Dermis microvascular lymphatic vessel endothelial cell (primary cell): ENCODE measurements around the gene SYTL5. TPM values are rescaled to one million over a fixed set of nuclear protein-coding genes. Genes with fewer than 3 reads are reported as not detected.

Experiments
- DNase-seq, 2 donors: peaks; one replicate each; pipeline versions ENCODE4 v3.0.0 to v3.0.0-alpha.2; 2010; ENCODE audit warnings: low read depth in 2 of 2
- total RNA-seq: library from RNA; depleted of rRNA; stranded (reverse); fragments of >200 nt; gene quantifications from 2 replicates; pipeline ENCODE4 v1.2.1, GENCODE V29; 2014

The SYTL5 gene
- total RNA-seq, 1 donor from 2014 or later: not detected

DNA sequence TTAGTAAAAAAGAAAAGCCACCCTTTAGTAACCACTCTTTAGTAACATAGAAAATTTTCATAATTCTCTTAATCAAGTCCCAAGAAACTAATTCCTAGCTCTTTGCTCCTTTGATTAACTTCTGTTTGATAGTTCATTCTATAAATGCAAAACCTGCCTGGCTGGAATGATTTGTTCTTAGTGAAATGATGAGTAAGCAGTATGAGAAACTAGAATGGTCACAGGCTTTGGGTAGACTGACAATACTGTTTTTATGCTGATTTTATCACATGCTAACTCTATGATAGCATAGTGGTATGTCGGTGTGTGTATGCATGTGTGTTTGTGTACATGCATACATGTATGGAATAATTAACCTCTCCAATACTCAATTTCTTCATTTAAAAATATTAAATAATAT lies 81.2 kb downstream of the SYTL5 start:
- DNase-seq: no peak

- no peak for DNase-seq
Measured at GRCh38 chrX:38089173-38089982, 83.0 kb downstream of the SYTL5 start.

DNA sequence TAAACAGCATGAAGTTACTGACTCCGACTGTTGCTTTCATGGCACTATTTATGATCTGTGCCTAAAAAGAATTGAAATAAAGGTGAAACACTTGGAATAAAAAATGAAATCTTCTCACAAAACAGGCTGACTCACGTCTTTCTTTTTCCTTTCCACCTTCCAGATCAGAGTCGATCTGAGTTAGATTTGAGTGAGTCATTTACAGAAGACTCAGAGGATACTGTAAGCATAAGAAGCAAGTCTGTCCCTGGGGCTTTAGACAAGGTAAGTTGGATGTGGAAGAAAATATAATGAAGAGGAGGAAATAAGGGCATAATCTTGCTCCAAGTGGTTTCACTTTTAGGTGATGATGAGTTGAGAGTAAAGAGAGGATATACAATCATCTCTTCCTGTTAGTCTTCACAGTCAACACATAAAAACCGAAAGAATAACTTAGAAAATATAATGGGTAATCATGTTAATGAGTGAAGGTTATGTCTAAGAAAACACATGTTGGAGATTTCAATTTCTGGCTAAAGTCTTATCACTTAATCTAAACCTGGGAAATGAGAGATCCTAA lies 89.7 kb downstream of the SYTL5 start:
- DNase-seq: peak in 1 of 2 donors; percentile 47

GRCh38 chrX:38099688-38100087 lies 93.3 kb downstream of the SYTL5 start:
- no peak for DNase-seq

- no peak for DNase-seq
Measured at GRCh38 chrX:38102240-38102639, 95.9 kb downstream of the SYTL5 start.

- no peak for DNase-seq
Measured at GRCh38 chrX:38102875-38103274, 96.5 kb downstream of the SYTL5 start.

DNA sequence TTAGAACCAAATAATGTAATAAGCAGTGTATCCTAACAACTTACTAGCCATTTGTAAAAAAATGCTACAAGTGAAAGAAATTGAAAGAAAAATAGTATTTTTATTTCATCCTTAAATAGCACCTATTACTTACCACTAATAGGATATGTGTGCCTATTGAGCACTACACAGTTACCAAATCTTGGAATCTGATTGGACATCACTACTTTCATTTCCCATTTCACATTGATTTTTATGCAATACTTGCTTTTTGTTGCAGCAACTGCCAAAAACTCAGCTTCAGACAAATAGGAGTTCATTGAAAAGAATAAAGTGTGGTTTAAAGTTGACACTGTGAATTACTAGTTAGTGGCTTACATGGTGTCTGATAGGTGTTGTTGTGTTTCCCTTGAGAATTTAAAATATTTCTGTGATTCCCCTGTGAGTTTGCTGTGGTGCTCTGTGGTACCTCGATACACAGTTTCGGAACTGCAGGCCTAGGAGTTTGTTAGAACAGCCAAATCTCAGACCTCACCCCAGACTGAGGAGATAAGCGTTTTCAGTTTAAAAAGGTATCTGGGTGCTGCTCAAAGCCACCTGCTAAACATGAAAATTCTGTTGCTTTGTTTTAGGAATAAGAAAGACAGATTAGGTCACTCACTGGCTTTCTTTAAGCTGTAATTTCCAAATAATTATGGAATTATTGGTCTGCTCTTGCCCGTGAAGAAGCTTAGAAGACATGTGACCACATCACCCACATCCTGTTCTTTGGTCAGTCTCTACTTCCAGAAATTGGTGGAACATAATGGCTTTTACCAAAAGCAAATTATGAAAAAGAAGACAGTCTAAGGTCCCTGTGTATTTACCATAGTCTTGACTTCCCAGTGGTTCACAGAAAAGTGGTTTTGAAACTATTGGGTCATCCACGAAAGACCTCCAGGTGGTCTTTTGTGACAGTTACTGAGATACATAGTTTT lies 97.8 kb downstream of the SYTL5 start:
- no peak for DNase-seq

DNA sequence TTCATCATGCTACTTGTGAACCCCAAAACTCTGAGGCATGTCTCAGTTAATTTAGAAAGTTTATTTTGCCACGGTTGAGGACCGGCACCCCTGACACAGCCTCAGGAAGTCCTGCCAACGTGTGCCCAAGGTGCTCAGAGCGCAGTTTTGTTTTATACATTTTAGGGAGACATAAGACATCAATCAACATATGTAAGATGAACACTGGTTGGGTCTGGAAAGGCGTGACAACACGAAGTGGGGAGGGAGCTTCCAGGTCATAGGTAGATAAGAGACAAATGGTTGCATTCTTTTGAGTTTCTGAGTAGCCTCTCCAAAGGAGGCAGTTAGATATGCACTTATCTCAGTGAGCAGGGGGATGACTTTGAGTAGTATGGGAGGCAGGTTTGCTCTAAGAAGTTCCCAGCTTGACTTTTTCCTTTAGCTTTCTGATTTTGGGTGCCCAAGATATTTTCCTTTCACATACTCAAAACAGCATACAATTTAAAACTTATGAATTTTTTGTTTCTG lies 98.9 kb downstream of the SYTL5 start:
- DNase-seq: no peak

DNA sequence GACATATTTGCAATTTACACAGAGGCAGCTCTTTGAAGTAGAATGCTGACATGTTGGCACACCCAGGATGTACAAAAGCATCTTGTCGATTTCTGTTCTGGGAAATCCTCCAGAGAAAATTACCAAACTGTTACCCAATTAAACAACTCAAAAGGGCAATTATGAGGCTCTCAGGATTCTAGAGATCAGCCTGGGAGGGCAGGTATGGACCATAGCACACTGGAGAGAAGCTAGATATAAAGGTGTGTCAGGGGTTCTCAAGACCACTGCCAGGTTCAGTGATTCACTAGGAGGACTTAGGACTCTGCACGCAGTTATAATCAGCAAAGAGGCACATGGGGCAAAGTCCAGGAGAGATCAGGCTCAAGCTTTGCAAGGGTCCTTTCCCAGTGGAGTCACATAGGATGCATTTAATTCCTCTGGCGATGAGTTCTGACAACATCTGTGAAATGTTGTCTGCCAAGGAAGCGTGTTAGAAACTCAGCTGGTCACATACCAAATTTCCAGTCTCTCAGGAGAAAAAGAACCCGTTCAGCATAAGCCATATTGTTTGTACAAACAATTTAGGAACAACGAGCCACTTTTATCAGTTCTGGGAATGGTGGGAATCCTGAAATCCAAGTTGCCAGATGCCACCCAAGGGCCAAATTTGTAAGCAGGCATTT lies 100.8 kb downstream of the SYTL5 start:
- DNase-seq: no peak

DNA sequence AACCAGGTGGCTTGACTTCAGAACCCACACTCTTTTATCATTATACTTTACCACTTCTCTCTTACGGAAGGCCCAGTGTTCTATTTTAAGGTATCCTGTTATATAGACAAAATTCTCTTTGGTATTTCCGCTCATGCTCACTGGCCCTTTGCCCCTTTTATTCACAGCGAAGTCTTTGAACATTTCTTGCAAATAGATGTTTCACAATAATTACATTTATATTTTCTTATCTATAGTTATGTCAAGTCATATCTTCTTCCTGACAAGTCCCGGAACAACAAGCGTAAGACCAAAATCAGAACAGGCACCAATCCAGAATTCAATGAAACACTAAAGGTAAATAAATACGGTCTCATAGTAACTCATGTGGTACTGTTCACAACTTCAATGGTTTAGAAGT lies 102.0 kb downstream of the SYTL5 start:
- DNase-seq: peak; percentile 24 to 62

- no peak for DNase-seq
Measured at GRCh38 chrX:38109042-38109898, 102.9 kb downstream of the SYTL5 start.

DNA sequence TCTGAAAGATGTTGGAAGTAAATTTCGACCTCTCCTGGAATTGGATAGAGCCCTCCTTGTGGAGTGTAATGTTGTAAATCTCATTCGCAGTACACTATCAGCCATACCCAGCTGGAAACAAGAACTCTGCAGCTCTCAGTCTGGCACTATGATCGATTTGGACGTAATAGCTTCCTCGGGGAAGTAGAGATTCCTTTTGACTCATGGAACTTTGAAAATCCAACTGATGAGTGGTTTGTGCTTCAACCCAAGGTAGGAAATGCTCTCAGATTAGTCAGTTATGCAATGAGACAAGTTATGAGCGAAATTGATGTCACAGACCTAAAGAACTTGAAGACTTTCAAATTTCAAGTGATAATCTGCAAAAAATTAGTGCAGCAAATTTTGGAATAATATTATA lies 103.9 kb downstream of the SYTL5 start:
- peak in 1 of 2 donors; percentile 2 for DNase-seq

- no peak for DNase-seq
Measured at GRCh38 chrX:38111196-38111595, 104.8 kb downstream of the SYTL5 start.

DNA sequence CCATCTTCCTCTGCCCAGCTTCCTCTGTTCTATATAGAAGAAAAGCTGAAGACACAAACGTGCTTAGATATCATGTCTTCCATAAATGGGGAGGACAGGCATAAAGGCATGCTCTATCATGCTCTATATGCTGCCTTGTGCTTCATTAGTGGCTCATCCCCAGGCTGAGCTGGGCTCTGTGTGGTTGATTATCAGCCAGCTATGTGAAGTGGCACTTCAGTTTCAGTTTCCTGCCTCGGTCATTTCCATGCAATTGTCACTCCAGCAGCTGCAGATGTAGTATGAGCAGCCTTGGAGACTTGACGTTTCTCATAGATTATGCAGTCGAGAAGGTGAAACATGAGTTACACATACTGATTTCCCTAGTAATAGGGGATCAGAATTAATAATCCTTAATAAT lies 106.2 kb downstream of the SYTL5 start:
- no peak for DNase-seq

- no peak for DNase-seq
Measured at GRCh38 chrX:38116706-38117105, 110.4 kb downstream of the SYTL5 start.

DNA sequence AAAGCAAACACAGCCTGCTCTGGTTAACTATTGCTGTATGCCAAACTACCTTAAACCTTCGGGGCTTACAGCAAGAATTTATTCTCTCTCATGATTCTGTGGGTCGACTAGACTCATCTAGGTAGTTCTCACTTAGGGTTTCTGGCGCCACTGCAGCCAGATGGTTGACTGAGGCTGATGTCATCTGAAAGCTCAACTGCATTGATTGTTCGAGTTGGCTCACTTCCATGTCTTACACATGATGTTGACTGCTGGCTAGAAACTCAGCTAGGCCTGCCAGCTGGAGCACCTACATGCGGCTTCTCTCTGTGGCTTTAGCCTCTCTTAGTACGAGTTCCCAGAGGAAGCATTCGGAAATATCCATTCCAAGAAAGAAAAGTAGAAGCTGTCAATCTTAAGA lies 111.1 kb downstream of the SYTL5 start:
- DNase-seq: peak; percentile 16 to 50

GRCh38 chrX:38124000-38124399 lies 117.6 kb downstream of the SYTL5 start:
- DNase-seq: no peak

DNA sequence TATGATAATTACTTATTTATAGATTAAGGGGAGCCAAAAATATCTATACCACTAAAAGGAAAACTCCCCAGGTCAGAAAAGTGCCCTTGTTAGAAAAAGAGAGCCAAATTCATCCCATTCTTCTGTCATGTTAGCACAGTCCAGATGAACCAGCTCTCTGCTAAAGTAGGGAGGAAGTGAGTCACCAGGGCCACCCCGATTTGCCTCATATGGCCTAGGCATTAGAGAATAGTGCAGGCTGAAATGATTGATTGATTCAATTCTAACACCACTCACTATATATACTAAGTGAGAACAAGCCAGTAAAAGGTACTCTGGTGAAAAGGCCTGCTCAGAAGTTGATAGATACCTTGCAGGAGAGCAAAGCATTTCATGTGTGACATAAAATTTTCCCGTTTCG lies 119.8 kb downstream of the SYTL5 start:
- peak in 1 of 2 donors; percentile 4 for DNase-seq

DNA sequence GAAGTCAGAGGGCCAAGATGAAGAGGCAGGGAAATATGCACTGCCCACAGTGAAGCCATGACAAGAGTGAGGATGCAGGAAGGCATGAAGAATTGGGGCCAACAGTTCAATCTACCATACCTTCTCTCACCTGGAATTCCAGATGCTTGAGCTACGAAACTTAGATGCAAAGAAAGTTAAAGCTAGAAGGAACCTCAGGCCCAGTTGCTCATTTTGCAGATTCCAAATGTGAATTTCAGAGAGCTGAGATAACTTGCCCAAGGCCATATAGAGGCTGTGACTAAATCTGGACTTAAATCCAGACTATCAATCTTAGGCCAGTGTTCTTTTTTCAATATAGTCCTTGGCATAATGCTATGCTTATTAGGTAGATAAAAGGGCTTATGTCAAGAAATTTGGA lies 121.6 kb downstream of the SYTL5 start:
- no peak for DNase-seq

DNA sequence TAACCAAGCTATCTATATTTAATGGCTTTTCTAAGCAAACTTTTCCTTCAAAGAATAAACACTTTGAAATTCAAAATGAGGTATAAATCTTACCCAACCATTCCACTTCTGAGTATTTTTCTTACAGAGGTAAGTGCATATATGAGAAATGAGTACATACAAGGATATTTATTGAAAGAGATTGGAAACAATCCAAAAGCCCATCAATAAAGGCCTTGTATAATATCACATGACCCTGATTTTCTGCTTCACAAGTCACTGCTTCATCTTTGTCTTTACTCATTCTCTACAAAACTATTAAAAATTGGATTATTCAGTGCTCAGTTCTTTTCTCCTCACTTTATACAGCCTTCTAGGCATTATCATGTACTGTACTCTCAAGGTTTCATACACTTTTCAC lies 123.0 kb downstream of the SYTL5 start:
- no peak for DNase-seq
